ENCODE measurements around the gene RRN3.
"Not testable (repeated sequence)": the region's sequence is repeated elsewhere in the genome, so short reads cannot be mapped to it uniquely, and the experiment has no call there.

RRN3 gene

GRCh38 chr16:15055141-15056053 lies 38.7 kb downstream of the RRN3 start:
- peak overlapping the region; percentile 71 for H3K27ac ChIP-seq (ENCODE audit: low read depth, low read length)
- peak overlapping the region; percentile 54 for H3K9ac ChIP-seq (ENCODE audit: low read length)

GRCh38 chr16:15054357-15055140 lies 39.5 kb downstream of the RRN3 start:
- peaks cover 10% of the 10 kb centered on the region for H3K36me3 ChIP-seq (ENCODE audit: insufficient read depth, low read length)
- H3K27ac ChIP-seq (ENCODE audit: low read depth, low read length), result no peak overlapping the region
- peaks cover 14% of the 10 kb centered on the region for H3K4me1 ChIP-seq (ENCODE audit: insufficient read depth, low read length)
- no peaks in the 10 kb centered on the region for H3K27me3 ChIP-seq (ENCODE audit: control insufficient read depth in 1 of 2, insufficient read depth in 2 of 2, low read length in 2 of 2)
- H3K9ac ChIP-seq (ENCODE audit: low read length), result peak overlapping the region; percentile 54
- peak overlapping the region; percentile 57 to 78 for H3K4me3 ChIP-seq (ENCODE audit: low read depth in 1 of 2, low read length in 2 of 2)
- no peaks in the 10 kb centered on the region for H3K9me3 ChIP-seq (ENCODE audit: low read length)

More at GRCh38 chr16:15055141-15056053, 38.7 kb downstream of the RRN3 start:
- Histone ChIP-seq H3K4me1 (ENCODE audit: insufficient read depth, low read length) (peaks cover 14% of the 10 kb centered on the region), H3K27me3 (ENCODE audit: control insufficient read depth in 1 of 2, insufficient read depth in 2 of 2, low read length in 2 of 2) (no peaks in the 10 kb centered on the region), H3K4me3 (ENCODE audit: low read depth in 1 of 2, low read length in 2 of 2) (peak overlapping the region; percentile 57 to 78), H3K9me3 (ENCODE audit: low read length) (no peaks in the 10 kb centered on the region), H3K36me3 (ENCODE audit: insufficient read depth, low read length) (peaks cover 17% of the 10 kb centered on the region)

- Histone ChIP-seq H3K9ac (ENCODE audit: low read length) (no peak overlapping the region), H3K9me3 (ENCODE audit: low read length) (no peaks in the 10 kb centered on the region), H3K27me3 (ENCODE audit: control insufficient read depth in 1 of 2, insufficient read depth in 2 of 2, low read length in 2 of 2) (no peaks in the 10 kb centered on the region), H3K4me1 (ENCODE audit: insufficient read depth, low read length) (peaks cover 14% of the 10 kb centered on the region), H3K4me3 (ENCODE audit: low read depth in 1 of 2, low read length in 2 of 2) (no peak overlapping the region), H3K36me3 (ENCODE audit: insufficient read depth, low read length) (peaks cover 4% of the 10 kb centered on the region), H3K27ac (ENCODE audit: low read depth, low read length) (no peak overlapping the region)
Measured at GRCh38 chr16:15053904-15054303, 40.2 kb downstream of the RRN3 start.

- no peak overlapping the region for H3K9ac ChIP-seq (ENCODE audit: low read length)
- H3K27ac ChIP-seq (ENCODE audit: low read depth, low read length), result no peak overlapping the region
- peaks cover 14% of the 10 kb centered on the region for H3K4me1 ChIP-seq (ENCODE audit: insufficient read depth, low read length)
Measured at GRCh38 chr16:15052747-15053476, 41.2 kb downstream of the RRN3 start.

GRCh38 chr16:15051387-15051951 lies 42.6 kb downstream of the RRN3 start:
- Histone ChIP-seq H3K9me3 (ENCODE audit: low read length) (no peaks in the 10 kb centered on the region), H3K27ac (ENCODE audit: low read depth, low read length) (no peak overlapping the region), H3K4me1 (ENCODE audit: insufficient read depth, low read length) (peaks cover 12% of the 10 kb centered on the region), H3K36me3 (ENCODE audit: insufficient read depth, low read length) (peaks cover 7% of the 10 kb centered on the region), H3K9ac (ENCODE audit: low read length) (no peak overlapping the region), H3K4me3 (ENCODE audit: low read depth in 1 of 2, low read length in 2 of 2) (no peak overlapping the region), H3K27me3 (ENCODE audit: control insufficient read depth in 1 of 2, insufficient read depth in 2 of 2, low read length in 2 of 2) (no peaks in the 10 kb centered on the region)

More at GRCh38 chr16:15052747-15053476, 41.2 kb downstream of the RRN3 start:
- Histone ChIP-seq H3K4me3 (ENCODE audit: low read depth in 1 of 2, low read length in 2 of 2) (no peak overlapping the region), H3K9me3 (ENCODE audit: low read length) (no peaks in the 10 kb centered on the region), H3K27me3 (ENCODE audit: control insufficient read depth in 1 of 2, insufficient read depth in 2 of 2, low read length in 2 of 2) (no peaks in the 10 kb centered on the region), H3K36me3 (ENCODE audit: insufficient read depth, low read length) (no peaks in the 10 kb centered on the region)

GRCh38 chr16:15050440-15050839 lies 43.6 kb downstream of the RRN3 start:
- H3K27me3 ChIP-seq (ENCODE audit: control insufficient read depth in 1 of 2, insufficient read depth in 2 of 2, low read length in 2 of 2); H3K9ac ChIP-seq (ENCODE audit: low read length); H3K9me3 ChIP-seq (ENCODE audit: low read length); H3K27ac ChIP-seq (ENCODE audit: low read depth, low read length); H3K4me1 ChIP-seq (ENCODE audit: insufficient read depth, low read length); H3K4me3 ChIP-seq (ENCODE audit: low read depth in 1 of 2, low read length in 2 of 2): not testable (repeated sequence)
- H3K36me3 ChIP-seq (ENCODE audit: insufficient read depth, low read length), result peaks cover 13% of the 10 kb centered on the region

- Histone ChIP-seq H3K27ac (ENCODE audit: low read depth, low read length) (no peak overlapping the region), H3K9me3 (ENCODE audit: low read length) (no peaks in the 10 kb centered on the region), H3K27me3 (ENCODE audit: control insufficient read depth in 1 of 2, insufficient read depth in 2 of 2, low read length in 2 of 2) (no peaks in the 10 kb centered on the region), H3K9ac (ENCODE audit: low read length) (no peak overlapping the region), H3K36me3 (ENCODE audit: insufficient read depth, low read length) (peaks cover 13% of the 10 kb centered on the region), H3K4me3 (ENCODE audit: low read depth in 1 of 2, low read length in 2 of 2) (no peak overlapping the region), H3K4me1 (ENCODE audit: insufficient read depth, low read length) (peaks cover 7% of the 10 kb centered on the region)
Measured at GRCh38 chr16:15049581-15050180, 44.4 kb downstream of the RRN3 start.

GRCh38 chr16:15046692-15047376 lies 47.2 kb downstream of the RRN3 start:
- no peak overlapping the region for H3K4me3 ChIP-seq (ENCODE audit: low read depth in 1 of 2, low read length in 2 of 2)

GRCh38 chr16:15045270-15045669 lies 48.8 kb downstream of the RRN3 start:
- H3K9ac ChIP-seq (ENCODE audit: low read length); H3K27me3 ChIP-seq (ENCODE audit: control insufficient read depth in 1 of 2, insufficient read depth in 2 of 2, low read length in 2 of 2); H3K4me1 ChIP-seq (ENCODE audit: insufficient read depth, low read length); H3K4me3 ChIP-seq (ENCODE audit: low read depth in 1 of 2, low read length in 2 of 2); H3K9me3 ChIP-seq (ENCODE audit: low read length); H3K27ac ChIP-seq (ENCODE audit: low read depth, low read length): not testable (repeated sequence)
- peaks cover 28% of the 10 kb centered on the region for H3K36me3 ChIP-seq (ENCODE audit: insufficient read depth, low read length)

More at GRCh38 chr16:15046692-15047376, 47.2 kb downstream of the RRN3 start:
- Histone ChIP-seq H3K9ac (ENCODE audit: low read length) (no peak overlapping the region), H3K27me3 (ENCODE audit: control insufficient read depth in 1 of 2, insufficient read depth in 2 of 2, low read length in 2 of 2) (no peaks in the 10 kb centered on the region), H3K27ac (ENCODE audit: low read depth, low read length) (no peak overlapping the region), H3K4me1 (ENCODE audit: insufficient read depth, low read length) (peaks cover 2% of the 10 kb centered on the region), H3K36me3 (ENCODE audit: insufficient read depth, low read length) (peaks cover 21% of the 10 kb centered on the region), H3K9me3 (ENCODE audit: low read length) (no peaks in the 10 kb centered on the region)

GRCh38 chr16:15044286-15044685 lies 49.8 kb downstream of the RRN3 start:
- no peak overlapping the region for H3K27ac ChIP-seq (ENCODE audit: low read depth, low read length)
- no peak overlapping the region for H3K4me3 ChIP-seq (ENCODE audit: low read depth in 1 of 2, low read length in 2 of 2)
- H3K9ac ChIP-seq (ENCODE audit: low read length), result no peak overlapping the region
- peaks cover 37% of the 10 kb centered on the region for H3K36me3 ChIP-seq (ENCODE audit: insufficient read depth, low read length)
- peaks cover 8% of the 10 kb centered on the region for H3K4me1 ChIP-seq (ENCODE audit: insufficient read depth, low read length)
- no peaks in the 10 kb centered on the region for H3K27me3 ChIP-seq (ENCODE audit: control insufficient read depth in 1 of 2, insufficient read depth in 2 of 2, low read length in 2 of 2)
- no peaks in the 10 kb centered on the region for H3K9me3 ChIP-seq (ENCODE audit: low read length)

Data from muscle layer of colon (tissue), 2 donors.